Measurements from ENCODE around the gene KIF18B. TPM values are rescaled to one million over a fixed set of nuclear protein-coding genes. Genes with fewer than 3 reads are reported as not detected.

Gene KIF18B
- total RNA-seq, 2 donors from 2014 or later: 3.0 to 8.8 TPM

DNA sequence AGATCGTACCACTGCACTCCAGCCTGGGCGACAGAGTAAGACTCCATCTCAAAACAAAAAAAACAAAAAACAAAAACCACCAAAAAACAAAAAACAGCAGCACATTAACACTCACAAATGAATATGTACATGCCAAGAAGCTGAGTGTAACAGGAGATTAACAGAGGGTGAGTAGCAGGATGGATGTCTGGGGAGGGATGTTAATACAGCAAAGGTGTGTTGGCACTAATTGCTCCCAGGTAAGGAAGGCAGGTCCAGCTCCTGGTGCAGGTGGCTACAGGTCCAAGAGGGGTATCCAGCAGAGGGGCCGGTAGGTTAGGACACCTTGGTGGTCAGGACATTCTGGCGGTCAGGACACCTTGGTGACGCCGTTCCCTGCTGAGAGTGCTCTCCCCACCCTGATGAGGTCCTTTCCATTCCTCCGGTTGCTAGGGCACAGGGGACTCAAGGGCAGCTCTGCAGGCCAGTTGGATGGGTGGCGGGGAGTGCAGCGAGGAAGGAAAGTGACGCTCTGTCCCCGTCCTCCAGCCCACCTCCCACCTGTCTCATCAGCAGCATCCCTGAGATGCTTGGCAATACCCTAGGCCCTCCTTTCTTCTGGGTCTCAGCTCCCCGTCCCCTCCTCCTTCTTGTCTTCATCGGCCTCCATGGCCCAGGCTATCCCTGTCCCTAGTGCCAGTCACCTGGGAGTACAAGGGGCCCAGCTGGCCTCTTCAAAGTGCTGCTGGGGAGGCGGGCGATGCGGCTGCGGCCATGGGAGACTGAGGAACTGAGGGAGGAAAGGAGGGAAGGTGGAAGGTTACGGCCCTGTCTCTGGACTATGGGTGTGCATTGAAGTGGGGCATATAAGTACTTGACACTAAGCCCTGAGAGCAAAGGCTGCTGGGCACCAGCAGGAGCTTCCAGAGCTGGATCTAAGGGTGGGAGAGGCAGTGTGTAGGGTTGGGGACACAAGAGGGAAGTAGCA is 21.6 kb downstream of the KIF18B start:
- DNase-seq (peak in 1 of 2 donors; percentile 15), ATAC-seq (no peak)
- intact Hi-C loops (cut with DNase I, micrococcal nuclease): loop anchor here in 1 of 2 donors (10.0 kb wide), 1 partner anchor 89 kb away; no protein-coding TSS in a partner anchor

DNA sequence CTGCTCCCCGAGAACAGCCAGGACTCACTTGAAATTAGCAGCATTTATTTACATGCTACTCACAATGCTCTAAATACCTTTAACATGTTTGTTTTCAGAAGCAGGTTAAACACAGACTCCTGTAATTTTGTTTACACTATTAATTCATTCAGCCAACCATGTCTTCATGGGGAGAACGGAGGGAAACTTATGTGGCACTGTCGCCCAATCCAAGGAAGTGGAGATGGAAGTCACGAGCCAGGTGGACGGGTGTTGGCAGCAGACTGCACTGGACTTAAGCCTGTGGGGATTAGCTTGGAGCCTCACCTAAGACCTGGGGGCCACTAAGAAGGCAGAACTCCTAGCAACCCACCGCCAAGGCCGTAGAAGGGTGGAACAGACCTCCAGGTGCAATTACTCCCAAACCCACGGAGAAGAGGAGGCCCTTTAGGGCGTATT is 23.4 kb downstream of the KIF18B start:
- DNase-seq (peak in 1 of 2 donors; percentile 10), ATAC-seq (no peak)
- intact Hi-C loops (cut with DNase I, micrococcal nuclease): loop anchor here in 1 of 2 donors (10.0 kb wide), 1 partner anchor 91 kb away; no protein-coding TSS in a partner anchor

DNA sequence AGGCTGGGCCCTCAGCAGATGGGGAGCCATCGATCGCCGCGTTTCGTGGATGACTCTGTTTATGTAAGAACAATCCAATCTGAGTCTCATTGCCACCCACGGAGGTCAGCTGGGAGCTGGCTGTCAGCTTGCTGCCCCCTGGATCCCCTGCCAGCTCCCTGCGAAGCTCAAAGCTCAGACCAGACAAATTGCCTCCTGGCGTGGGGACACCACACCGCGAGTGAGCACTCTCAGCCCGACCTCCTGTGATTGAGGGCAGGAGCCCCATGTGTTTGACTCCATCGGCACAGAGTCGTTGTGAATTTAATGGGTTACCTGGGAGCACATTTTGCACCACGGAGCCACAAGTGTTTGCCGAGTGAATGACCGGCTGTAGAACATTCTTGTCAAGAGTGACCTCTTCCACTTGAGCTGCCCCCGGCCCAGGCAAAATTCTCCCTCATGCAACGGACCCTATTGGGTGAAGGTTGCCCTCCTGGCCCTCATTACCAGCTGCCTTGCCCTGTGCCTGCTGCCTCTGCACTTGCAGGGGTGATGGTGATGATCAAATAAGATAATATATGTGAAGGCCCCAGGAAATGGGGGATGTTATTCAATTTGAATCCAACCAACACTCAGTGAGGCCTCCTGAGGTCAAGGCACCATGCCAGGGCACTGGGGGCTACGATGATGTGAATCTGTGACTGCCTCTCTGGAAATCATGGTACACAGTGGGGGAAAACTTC is 24.7 kb downstream of the KIF18B start:
- intact Hi-C loops (cut with DNase I, micrococcal nuclease): loop anchor here in 1 of 2 donors (10.0 kb wide), 1 partner anchor 92 kb away; no protein-coding TSS in a partner anchor
- DNase-seq (peak in 1 of 2 donors; percentile 18), ATAC-seq (no peak)

DNA sequence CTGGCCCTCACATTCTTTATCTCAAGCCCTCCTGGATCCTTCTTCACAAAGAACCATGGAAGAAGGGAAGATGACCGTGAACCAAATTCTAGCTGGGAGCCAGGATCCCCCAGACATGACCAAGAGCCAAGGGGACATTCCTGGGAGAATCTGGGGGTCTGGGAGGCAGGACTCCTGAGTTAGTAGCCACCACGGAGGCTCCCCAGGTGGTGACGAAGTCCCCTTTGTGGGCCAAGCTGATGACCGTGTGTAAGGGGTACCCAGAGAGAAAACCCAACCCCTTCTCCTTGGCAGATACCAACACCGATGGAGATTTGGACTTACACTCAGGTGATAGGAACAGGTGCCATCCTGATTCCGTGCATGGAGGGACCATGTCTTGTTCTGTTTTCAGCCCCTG is 25.4 kb downstream of the KIF18B start:
- DNase-seq (no peak), ATAC-seq (no peak)
- intact Hi-C loops (cut with DNase I, micrococcal nuclease): loop anchor here in 1 of 2 donors (10.0 kb wide), 1 partner anchor 93 kb away; no protein-coding TSS in a partner anchor

DNA sequence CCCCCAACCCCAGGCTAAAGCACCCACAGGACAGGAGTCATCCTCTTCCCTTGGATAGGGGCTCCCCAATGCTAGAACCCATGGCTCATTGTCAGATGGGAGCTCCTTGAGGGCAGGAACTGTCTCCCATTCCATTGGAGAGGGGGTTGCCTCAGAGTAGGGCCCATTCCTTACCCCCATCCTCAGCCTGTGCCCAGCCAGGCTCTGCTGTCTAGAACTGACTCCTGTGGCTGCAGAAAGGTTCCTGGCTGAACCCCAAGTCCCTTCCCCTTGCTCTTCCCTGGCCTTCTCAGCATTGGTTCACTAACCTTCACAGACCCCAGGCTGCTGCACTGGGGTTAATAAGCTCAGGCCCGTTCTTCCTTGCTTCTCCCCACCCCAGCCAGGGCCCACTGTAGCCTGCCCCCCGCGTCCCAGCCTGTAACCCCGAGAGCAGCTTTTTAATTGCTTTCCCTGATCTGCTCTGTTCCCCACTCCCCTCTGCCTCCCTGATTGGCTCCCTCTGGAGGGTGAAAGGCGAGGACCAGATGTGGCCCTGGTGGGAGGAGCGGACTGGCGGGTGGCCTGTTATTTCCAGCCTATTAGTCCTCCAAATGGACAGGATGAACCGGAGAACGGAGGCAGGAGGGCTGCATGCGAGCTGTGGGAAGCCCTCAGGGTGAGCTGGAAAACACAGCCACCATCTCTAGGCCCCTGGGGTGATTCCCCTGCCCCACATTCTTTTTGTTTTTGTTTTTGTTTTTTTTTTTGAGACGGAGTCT is 26.3 kb downstream of the KIF18B start:
- intact Hi-C loops (cut with DNase I, micrococcal nuclease): loop anchor here (2.0 to 10.0 kb wide), 2 partner anchors 93 to 101 kb away; no protein-coding TSS in a partner anchor

DNA sequence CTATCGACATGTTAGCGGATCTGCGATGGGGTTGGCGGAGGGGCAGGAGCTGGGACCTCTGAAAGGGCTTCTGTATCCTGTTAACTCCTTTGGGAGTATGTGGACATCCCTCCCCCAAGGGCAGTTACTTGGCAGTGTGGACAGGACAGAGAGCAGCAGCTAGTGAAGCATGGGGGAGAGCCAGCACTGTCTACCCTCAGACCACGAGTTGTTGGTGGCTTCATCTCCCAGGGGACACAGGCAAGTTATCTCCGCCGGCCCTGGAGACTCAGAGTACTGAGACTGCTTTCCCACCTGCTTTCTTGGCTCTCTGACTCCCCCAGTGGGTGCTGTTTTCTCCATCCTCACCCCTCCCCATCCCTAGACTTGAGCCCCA is 27.0 kb downstream of the KIF18B start:
- peak in 1 of 2 donors; percentile 20 for DNase-seq
- ATAC-seq: no peak
- intact Hi-C loops (cut with DNase I, micrococcal nuclease): loop anchor here (2.0 to 10.0 kb wide), 2 partner anchors 94 to 102 kb away; no protein-coding TSS in a partner anchor

More for the DNA sequence above, 26.3 kb downstream of the KIF18B start:
- peak in 1 of 2 donors; percentile 9 for DNase-seq
- ATAC-seq: no peak

DNA sequence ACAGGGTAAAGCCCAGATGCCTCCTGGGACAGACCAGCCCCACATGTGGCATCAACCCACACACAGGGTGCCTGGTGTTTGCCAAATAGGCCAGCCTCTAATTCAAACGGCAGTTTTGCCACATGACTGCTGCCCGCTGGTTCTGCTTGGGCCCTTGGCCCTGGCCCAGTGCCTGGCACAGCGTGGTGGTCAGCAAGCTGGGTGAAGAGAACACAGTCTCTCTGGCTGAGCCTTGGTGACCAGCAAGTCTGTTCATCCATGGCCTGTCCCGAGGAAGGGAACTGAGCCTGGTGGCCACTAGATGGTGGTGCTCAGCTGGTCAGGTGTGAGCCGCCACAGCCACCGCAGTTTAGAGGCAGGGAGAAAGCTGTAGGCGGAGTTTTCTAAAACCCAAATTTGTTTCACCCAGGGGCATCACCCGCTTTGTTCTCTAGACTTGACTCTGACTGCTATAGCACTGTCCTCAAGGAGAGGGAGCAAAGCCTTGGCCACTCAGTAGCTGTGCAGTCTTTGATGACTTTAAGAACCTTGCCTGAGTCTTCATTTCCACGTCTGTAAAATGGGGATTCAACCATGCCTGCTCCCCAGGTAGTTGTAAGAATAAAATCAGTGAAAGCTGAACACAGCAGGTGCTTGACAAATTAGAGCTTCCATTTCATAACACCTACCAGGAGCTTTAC is 27.5 kb downstream of the KIF18B start:
- peak; percentile 97 for ATAC-seq
- intact Hi-C loops (cut with DNase I, micrococcal nuclease): loop anchor here (2.0 to 10.0 kb wide), 3 partner anchors 95 to 185 kb away; no protein-coding TSS in a partner anchor

DNA sequence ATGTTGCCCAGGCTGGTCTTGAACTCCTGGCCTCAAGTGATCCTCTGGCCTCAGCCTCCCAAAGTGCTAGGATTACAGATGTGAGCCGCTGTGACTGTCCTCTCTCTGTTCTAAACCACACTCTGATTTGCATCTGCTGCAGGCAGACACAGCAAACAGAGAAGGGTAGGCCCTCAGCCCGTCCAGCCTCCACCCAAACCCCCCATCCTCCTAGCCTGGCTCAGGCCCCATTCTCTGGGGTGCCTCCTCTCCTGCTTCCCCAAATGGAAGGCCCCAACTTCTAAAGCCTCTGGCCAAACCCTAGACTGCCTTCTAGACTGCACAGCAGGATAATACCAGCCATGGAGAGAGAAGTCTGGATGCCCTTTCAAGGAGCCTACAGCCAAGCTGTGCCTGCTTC is 28.2 kb downstream of the KIF18B start:
- ATAC-seq: no peak
- intact Hi-C loops (cut with DNase I, micrococcal nuclease): loop anchor here in 1 of 2 donors (10.0 kb wide), 1 partner anchor 185 kb away; no protein-coding TSS in a partner anchor
- no peak for DNase-seq

More for the DNA sequence above, 27.5 kb downstream of the KIF18B start:
- DNase-seq: peak; percentile 69 to 78

DNA sequence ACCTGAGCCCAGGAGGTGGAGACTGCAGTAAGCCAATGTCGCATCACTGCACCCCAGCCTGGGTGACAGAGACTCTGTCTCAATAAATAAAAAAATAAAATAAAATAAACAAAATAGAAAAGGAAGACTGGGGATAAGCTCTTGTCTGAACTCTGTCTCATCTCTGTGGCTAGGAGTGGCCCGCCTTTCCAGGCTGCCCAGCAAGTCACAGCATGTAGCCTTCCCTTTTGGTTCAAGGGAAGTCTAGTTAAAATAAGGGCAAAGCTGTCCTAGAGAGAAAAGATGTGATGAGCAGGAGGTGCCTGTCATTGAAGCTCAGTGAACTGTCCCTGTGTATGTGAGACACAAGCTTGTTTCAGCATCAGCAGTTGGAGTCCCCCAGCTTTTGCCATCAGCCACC is 29.6 kb downstream of the KIF18B start:
- DNase-seq (no peak), ATAC-seq (no peak)
- intact Hi-C loops (cut with DNase I, micrococcal nuclease): loop anchor here in 1 of 2 donors (10.0 kb wide), 1 partner anchor 187 kb away; no protein-coding TSS in a partner anchor

DNA sequence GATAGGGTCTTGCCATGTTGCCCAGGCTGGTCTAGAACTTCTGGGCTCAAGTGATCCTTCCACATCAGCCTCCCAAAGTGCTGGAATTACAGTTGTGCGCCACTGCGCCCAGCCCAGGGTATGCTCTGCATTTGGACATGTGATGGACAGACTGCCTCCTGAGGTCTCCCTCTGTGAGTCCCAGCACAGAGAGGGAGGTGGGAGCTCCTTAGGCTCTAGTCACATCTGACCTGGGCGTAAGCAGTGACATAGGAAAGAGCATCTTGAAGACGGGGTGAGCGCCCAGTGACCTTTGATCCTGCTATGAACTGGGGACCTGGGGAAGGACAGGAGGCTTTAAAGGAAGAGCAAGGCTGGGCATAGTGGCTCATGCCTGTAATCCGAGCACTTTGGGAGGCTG is 30.1 kb downstream of the KIF18B start:
- no peak for ATAC-seq
- DNase-seq: peak in 1 of 2 donors; percentile 14
- intact Hi-C loops (cut with DNase I, micrococcal nuclease): loop anchor here in 1 of 2 donors (10.0 kb wide), 1 partner anchor 187 kb away; no protein-coding TSS in a partner anchor

DNA sequence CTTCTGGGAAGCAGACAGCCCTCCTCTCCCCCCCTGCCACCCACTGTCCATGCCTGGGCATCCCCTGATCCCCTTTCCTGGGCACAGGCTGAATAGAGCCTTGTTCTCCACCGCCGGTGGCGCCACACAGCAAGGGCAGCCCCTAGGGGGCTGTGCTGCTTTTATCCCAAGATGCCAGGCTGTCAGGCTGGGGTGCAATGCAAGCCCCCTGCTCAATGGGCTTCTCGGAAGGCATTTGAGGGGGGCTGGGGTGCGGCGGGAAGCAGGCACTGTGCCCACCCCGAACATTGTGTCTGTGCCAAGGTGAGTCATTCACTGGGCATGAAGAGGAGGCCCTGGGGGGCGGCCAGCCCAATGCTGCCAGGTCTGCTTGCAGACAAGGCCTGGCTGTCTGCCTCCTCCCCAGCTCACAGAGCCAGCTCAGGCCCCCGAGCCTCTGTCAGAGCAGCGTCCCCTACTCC is 30.8 kb downstream of the KIF18B start:
- peak in 1 of 2 donors; percentile 32 for DNase-seq
- intact Hi-C loops (cut with DNase I, micrococcal nuclease): loop anchor here in 1 of 2 donors (10.0 kb wide), 1 partner anchor 188 kb away; no protein-coding TSS in a partner anchor
- no peak for ATAC-seq

DNA sequence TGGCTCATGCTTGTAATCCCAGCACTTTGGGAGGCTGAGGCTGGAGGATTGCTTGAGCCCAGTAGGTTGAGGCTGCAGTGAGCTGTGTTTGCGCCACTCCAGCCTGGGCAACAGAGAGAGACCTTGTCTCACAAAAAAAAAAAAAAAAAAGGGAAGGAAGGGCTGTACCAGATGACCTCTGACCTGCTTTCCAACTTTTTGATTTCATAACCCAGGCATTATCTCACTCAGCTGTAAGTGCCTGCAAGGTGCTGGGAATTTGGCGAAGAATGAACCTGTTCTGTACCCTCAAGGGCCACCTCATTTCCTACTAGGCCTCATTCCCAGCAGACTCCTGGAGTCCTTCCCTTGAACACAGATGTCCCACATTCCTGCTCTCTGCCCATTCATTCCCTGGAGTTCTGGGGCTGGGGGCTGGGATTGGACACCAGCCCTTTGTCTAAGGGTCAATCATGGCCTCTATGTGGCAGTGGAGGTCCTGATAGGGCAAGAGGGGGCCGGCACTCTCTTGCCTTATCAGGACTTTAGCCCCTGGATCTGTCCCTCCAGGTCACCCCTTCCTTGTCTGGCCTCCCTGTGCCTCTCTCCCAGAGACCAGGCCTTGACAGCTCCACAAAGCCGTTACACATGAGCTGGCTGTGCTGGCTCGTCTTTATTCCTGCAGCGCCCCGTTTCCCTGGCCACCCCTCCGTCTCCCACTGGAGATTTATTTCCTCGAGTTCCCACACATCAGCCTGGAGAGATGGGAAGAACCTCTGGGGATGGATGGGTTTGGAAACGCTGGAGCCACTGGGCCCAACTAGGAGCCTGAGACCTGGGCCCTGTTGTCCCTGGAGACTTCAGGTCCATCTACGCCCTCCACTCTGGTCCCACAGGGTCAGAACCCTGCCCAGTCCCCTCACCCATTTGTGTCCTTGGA is 31.5 kb downstream of the KIF18B start:
- peak in 1 of 2 donors; percentile 20 for DNase-seq
- ATAC-seq: no peak
- intact Hi-C loops (cut with DNase I, micrococcal nuclease): loop anchor here in 1 of 2 donors (10.0 kb wide), 1 partner anchor 189 kb away; no protein-coding TSS in a partner anchor

DNA sequence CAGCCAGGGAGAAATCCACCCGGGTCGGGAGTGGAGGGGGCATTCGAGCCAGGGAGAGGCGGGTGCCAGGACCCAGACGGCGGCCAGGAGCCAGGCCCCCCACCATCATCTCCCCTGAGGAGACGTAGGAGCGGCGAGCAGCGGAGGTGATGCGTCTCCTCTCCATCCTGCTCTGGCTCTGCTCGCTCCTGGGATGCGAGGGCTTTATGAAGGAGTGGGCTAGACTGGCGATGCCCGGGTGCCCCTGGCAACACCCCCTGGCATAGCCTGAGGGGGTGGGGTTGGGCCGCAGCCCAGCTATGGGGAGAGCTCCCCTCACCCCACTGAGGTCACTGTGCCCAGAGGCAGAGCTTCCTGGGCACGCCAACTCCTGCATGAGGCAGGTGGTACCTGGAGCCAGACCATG is 32.2 kb downstream of the KIF18B start, which contains the start of gene GFAP:
TSS of gene GFAP (minus strand) at position 180 of the 406 bp plus-strand sequence. CDS start at position 166, 14 bp downstream.
- intact Hi-C loops (cut with DNase I, micrococcal nuclease): loop anchor here in 1 of 2 donors (10.0 kb wide), 1 partner anchor 189 kb away; no protein-coding TSS in a partner anchor
- no peak for ATAC-seq
- DNase-seq: no peak

DNA sequence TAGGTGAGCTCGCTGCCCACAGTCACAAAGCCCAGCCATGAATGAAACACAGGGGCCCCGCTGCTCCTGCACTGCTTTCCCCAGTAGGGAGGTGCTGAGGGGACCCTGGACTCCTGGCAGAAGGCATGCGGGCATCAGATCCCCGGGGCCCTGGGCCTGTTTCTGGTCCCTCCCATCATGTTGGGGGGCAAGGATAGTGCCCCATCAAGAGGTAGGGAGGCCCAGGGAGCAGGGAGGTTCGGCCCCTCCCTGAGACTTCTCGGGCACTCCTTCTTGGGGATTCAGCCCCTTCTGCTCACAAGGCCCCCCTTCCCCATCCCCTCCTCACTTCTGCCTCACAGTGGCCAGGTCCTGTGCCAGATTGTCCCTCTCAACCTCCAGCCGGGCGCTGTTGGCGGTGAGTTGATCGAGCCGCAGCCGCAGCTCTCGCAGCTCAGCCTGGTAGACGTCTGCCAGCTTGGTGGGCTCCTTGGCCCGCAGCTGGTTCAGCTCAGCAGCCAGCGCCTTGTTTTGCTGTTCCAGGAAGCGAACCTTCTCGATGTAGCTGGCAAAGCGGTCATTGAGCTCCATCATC is 32.8 kb downstream of the KIF18B start:
- no peak for ATAC-seq
- intact Hi-C loops (cut with DNase I, micrococcal nuclease): loop anchor here in 1 of 2 donors (10.0 kb wide), 1 partner anchor 190 kb away; no protein-coding TSS in a partner anchor

DNA sequence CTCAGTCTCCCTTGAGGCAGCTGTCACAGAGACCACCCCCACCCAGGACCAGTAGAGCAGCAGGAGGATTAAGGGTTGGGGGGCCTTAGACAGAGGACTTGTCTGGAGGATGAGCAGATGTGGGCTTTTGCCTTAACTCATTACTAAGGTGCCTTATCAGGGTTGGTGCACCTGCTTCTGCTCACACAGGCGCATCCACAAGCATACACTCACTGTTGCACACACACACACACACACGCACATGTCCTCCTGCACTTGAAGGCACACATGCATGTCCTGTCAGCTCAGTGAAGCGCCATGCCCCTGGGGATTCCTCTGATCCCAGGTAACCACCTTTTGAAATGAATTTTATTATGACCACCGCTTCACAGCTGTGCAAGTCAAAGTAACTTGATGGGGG is 33.4 kb downstream of the KIF18B start:
- intact Hi-C loops (cut with DNase I, micrococcal nuclease): loop anchor here in 1 of 2 donors (10.0 kb wide), 1 partner anchor 191 kb away; no protein-coding TSS in a partner anchor
- no peak for ATAC-seq
- no peak for DNase-seq

More for the DNA sequence above, 32.8 kb downstream of the KIF18B start:
- DNase-seq: peak in 1 of 2 donors; percentile 24

Data from left colon (tissue), 2 donors.